GM18870 (cell line): Measurements from ENCODE around the gene WWOX.
A peak's percentile ranks its signal among the peaks of the same experiment; 100 is the strongest.

Source experiments
- ATAC-seq: cut with Tn5 transposase; IDR thresholded peaks from one replicate; pipeline ENCODE4 v1.9.1; 2021; ENCODE audit warnings: moderate library complexity; ENCODE audit not compliant: unreplicated experiment

The WWOX gene

DNA sequence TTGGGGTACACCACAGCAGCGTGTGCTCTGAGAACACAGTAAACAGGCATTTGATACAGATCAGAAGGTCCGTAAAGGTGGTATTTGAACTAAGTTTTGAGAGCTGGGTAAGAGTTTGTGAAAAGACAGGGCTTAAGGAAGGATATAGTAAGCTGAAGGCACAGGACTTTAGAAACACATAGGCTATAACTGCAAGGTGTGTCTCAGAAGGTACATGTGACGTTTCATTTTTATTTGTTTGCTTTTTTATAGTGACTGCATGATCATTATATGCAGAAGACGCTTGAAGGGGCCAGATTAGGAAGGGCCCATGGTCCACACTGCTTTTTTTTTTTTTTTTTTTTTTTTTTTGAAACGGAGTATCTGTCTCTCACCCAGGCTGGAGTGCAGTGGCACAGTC, 644.6 kb downstream of the WWOX start:
- ATAC-seq: no peak

DNA sequence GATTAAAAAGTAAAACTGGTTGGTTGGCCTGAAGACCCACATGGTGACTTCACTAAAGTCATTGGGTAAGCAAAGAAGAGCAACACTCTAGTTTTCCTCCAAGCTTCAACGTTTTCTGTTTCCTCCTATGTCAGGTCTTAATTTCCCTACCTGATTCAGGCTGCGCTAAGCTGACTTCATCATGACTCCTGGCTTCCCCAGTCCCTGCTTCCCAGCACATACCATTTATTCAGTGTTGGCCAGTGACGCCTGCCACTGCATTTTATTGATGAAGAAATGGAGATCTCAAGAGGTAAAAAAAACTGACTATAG, 645.3 kb downstream of the WWOX start:
- ATAC-seq: no peak

DNA sequence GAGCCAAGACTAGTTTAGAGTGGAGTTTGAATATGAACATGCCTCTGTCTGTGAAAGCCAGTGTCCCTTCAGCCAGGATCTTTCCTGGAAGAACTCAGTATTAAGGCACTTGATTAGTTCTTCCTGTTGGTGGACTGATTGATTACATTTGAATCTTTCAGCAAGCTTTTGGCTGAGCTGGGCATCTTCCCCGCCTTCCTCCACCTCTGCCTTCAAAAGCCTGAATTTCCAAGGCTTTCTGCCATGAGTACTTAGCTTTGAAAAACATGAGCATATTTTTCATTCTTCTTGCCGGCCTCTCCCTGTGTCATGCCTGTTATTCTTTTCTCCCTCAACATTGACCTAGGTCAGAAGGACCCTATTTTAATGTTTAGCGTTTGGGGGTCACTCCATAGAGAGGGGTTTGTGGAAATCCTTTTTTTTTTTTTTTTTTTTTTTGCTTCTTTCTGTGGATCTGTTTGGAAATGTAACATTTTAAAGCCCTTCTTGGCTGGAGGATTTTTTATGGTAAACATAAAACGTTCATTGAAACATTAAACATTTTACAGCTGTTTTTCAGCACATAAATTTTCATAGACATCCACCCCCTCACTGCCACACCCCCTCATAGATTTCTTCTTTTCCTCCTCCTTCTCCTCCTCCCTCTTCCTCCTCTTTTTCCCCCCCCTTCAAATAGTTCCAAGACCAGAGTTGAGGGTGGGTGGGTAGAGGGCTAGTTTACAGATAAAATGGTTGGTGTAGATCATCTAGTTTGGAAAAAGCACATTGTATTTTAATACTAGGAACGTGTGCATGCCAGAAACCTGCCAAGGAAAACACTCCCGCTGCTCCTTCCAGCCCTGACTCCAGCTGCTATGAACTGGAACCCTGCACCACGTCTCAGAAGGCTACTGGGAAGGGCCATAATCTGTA, 645.9 kb downstream of the WWOX start:
- no peak for ATAC-seq

DNA sequence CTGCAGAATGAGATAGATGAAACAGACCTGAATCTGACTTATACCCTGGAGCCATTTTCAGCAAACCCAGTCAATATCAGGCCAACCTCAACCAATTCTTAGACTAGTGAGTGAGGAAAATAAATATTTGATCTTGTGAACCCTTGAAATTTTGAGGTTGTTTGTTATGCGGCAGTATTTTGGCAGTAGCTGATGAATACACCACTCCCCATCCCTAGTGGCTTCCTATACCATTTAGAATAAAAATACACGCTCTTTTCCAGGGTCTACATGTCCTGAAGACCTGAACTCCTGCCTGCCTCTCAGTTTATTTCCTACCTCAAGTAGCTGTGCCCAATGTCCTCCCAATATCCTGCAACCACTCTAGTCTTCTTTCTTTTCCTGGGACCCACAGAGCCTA, 647.3 kb downstream of the WWOX start:
- ATAC-seq: no peak

DNA sequence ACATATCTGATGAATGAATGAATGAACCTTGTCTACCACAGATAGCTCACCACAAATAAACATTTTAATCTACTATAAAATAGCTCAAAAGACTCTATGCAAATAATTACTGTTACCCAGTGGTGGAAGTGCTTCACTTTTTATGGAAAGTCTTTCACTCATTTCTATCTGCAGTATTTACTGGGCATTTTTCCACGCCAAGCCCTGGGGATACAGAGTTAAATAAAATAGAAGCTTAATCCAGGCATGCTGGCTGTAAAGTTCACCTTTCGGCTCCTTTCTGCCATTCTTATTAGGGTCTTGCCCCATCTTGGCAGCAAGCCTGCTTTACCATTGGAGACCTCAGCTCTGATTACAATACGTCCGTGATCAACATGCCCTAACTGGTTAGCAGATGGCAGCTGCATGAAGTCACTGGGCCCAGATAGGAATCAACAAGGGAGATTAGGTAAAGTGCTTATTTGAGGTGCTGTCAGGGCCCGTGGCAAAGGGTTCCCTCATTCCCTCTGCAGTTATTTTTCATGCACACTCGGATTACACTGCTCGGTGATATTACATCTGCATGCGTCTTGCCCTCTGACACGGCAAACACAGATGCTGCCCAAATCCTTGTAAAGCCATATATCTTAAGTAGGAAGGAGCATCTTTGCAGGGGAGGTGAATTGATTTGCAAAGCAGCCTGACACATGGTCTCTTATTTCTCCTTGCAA, 648.9 kb downstream of the WWOX start:
- ATAC-seq: no peak

DNA sequence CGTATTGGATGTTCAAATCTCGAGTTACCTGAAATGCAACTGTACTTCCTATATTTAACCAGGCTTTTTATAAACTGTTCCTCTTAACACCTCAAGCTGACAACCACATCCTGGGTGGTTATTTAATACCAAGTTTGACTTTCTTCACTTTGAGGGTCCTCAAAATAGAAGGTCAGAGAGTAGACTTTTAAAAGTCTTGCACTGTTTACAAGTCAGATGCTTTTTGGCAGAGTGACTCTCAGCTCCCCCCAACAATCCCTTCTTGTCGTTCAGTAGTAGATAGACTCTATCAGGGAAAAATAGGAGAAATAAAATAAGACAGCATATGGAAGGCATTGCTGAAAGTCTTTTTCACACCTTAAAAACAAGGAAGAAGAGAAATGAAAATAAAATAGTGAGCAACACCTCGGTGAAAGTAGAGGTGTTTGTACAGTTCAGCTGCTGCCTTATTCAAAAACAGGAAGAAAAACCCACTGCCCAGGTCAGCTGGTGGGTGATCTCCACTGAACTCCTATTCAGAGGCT, 650.4 kb downstream of the WWOX start:
- ATAC-seq: peak; percentile 81

DNA sequence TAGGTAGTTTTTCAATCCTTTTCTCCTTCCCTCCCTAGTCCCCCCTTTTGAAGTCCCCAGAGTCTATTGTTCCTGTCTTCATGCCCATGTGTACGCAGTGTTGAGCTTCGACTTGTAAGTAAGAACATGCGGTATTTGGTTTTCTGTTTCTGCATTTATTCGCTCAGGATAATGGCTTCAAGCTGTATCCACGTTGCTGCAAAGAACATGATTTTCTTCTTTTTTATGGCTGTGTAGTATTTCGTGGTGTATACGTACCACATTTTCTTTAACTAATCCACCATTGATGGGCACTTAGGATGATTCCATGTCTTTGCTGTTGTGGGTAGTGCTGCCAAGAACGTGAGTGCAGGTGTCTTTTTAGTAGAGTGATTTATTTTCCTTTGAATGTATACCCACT, 651.2 kb downstream of the WWOX start:
- no peak for ATAC-seq

DNA sequence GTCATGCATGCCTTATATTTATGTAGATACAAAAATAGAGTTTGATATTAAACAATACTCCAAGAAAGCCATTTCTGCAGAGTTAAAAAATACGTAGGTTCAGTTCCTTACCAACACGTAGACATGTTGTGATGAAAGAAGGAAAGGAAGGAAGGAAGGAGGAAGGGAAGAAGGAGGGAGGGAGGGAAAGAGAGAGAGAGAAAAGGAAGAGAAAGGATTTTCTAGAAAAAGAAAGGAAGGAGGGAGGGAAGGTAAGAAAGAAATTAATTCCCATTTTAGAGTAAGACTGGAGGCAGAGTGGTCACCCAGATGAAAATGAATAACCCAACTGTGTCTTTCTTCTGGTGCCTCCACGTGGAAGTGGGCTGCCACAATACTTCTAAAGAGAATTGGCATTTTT, 652.1 kb downstream of the WWOX start:
- ATAC-seq: no peak

DNA sequence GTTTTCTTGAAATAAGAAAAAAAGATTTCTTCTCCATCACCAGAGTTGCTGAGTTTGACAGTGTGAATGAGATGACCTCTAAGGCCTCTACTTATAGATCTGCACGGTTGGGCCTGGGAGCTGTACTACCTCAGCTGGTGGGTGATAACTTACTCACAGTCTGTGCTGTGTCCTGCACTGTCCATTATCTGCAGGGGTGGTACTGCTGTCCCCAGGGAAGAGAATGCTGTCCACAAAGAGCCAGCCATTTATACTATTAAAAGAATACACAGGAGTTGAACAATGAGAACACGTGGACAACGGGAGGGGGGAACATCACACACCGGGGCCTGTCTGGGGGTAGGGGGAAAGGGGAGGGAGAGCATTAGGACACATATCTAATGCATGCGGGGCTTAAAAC, 655.3 kb downstream of the WWOX start:
- no peak for ATAC-seq

DNA sequence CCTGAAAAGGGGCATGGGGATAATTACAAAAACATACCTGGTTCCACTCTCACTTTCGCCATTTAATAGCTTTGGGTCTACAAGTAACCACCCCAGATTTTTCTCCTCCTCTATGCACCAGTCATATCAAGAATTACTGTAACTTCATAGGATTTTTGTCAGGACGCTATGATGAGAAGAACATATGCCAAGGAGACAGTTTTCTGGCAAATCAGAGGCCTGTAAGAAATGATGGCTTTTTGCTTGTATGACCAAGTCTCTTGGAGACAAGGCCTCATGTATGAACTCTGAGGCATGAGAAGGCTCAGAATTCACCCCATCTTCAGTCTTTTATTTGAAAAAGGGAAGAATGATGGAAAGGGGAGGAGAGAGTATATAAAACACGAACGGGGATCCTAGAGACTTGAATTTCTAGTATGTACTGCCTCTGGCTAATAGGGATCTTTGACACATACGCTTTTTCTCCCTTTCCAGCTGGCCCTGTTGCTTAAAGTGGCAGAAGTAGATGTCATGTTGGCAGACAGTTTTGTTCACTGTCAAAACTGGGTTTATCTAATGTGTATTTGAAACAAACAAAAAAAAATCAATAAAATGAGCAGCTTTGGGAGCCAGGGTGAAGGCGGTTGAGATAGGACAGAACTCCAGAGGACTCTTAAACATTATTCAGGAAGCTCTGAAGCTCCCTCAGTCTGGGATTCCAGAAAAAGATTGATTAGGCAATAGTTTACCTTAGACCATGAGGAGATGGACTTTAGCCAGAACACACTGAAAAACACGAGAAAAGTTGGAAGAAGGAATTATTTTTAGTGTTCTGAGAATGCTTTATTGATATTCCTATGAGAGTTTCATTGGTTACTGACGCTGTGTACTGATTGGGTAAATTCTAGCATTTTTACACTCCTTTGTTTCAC, 656.6 kb downstream of the WWOX start:
- no peak for ATAC-seq

DNA sequence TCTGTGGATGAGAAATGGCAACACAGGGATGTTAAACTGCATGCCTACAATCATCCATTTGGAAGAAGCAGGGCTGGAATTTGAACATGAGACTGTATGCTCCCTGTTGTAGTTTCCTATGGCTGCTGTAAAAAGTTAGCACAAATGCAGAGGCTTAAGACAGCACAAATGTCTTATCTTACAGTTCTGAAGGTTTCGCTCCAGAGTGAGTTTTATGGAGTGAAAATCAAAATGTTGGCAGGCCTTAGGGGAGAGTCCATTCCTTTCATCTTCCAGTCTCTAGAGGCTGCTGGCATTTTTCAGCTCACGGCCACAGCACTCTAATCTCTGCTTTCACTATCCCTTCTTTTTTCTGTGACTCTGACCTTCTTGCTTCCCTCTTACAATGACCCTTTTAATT, 660.1 kb downstream of the WWOX start:
- no peak for ATAC-seq

DNA sequence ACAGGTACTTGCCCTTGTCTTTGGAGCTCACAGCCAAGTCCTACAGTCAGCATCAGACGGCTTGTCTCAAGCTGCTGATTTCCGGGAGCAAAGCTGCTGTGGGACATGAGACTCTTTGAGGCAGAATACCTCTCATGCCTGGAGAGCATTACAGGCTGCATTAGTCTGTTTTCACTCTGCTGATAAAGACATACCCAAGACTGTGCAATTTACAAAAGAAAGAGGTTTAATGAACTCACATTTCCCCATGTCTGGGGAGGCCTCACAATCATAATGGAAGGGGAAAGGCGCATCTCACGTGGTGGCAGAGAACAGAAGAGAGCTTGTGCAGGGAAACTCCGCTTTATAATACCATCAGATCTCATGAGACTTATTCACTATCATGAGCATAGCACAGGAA, 661.2 kb downstream of the WWOX start:
- no peak for ATAC-seq

DNA sequence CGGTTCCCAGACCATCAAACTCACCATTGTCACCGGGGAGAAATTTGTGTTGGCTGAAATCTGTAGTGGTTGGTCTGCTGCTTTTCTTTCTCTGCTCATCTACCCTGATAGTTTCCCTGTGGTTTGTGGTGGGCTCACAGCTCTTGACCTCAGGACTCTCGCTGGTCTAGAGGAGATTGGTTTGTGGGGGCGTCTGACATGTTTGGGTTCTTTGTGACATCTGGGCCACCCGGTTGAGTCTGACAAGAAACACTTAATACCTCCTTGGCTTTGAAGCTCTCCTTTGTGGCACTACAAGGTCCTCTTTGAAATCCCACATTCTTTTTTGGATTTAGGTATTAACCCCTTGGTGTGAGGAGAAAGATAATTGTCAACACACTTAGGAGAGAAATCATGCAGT, 662.0 kb downstream of the WWOX start:
- ATAC-seq: peak; percentile 90

DNA sequence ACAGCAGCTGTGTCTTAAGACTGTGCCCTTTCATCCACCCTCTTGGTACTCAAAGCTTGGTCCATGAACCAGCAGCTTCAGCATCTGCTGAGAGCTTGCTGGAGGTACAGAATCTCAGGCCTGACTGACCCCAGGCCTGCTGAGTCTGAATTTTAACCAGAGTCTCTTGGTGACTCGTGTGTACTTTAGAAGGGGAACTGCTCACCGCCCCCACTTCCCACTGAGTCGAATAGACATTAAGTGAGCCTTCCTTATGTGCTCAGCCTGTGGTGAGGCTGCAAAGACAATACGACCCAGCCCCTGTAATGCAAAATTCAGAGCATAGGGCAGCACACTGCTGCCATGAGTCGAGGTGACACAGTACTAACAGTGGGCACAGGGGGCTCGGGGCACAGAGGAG, 662.8 kb downstream of the WWOX start:
- ATAC-seq: no peak

DNA sequence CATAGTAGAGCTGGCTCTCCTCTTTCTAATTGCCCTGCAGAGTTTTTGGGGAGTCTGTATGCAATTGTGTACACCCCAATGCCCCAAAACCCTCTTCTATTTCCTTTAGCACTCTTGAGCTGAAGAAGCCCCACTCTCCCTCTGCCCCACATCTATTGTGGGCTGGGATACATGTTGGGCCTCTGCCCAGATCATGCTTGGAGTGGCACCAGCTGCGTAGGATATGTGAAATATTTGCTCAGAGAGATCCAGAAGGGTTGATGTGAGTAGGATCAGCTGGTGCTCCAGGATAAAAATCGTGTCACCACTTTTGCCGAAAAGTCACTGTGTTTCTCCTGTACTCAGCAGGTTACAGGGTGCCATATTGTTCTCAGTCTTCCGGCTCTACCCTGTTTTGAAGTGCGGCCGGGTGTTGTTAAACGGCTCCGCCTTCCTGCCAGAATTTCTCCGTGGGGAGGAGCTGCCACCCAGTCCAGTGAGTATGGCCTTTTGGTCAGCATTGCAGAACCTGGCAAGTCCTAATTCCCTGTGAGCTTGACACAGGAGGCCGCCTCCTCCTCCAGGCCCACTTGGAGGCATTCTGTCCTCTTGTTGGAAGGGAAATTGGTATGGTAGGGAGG, 664.5 kb downstream of the WWOX start:
- ATAC-seq: no peak

DNA sequence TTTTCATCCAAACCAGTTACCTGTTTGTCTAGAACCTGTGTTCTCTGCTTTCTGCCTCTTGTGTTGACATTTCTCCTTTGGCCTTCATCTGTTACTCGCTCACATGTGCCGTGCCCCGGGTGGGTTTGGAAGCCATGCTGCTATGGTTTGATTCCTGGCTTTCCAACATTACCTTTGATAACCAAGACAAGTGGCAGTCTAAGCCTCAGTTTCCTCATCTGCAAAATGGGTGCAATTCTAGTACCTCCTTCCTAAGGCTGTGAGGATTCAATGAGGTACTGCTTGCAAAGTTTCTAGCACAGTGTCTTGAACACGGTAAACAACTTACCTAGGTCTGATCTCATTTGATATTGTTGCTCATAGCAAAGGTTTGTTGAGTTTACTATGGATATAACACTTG, 665.0 kb downstream of the WWOX start:
- no peak for ATAC-seq

DNA sequence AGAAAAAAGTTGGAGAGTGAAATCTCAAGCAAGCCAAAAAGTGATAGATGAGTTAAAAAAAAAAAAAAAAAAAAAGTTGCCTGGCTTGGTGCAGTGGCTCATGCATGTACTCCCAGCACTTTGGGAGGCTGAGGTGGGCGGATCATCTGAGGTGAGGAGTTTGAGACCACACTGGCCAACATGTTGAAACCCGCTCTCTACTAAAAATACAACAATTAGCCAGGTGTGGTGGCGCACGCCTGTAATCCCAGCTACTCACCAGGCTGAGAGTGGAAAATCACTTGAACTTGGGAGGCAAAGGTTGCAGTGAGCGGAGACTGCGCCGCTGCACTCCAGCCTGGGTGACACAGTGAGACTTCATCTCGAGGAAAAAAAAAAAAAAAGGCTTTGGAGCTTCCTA, 668.8 kb downstream of the WWOX start:
- ATAC-seq: no peak

DNA sequence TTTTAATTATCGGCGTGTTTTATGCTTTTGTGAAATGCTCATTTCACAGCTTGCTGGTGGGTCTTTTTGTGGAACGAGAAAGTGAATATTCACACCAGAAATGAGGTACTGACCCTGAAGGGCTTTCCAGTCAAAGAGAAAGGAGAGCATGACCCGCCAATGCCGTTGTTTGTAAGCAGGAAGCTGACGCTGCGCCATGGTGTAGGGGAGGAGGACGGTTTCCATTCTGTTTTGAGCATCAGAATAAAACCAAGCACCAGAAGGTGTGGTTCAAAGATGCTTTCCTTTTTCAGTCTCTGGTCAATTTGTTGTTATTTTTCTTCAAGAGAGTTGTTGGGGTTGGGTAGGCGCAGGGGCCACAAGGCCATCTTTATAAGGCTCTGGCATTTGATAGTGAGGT, 669.3 kb downstream of the WWOX start:
- no peak for ATAC-seq

DNA sequence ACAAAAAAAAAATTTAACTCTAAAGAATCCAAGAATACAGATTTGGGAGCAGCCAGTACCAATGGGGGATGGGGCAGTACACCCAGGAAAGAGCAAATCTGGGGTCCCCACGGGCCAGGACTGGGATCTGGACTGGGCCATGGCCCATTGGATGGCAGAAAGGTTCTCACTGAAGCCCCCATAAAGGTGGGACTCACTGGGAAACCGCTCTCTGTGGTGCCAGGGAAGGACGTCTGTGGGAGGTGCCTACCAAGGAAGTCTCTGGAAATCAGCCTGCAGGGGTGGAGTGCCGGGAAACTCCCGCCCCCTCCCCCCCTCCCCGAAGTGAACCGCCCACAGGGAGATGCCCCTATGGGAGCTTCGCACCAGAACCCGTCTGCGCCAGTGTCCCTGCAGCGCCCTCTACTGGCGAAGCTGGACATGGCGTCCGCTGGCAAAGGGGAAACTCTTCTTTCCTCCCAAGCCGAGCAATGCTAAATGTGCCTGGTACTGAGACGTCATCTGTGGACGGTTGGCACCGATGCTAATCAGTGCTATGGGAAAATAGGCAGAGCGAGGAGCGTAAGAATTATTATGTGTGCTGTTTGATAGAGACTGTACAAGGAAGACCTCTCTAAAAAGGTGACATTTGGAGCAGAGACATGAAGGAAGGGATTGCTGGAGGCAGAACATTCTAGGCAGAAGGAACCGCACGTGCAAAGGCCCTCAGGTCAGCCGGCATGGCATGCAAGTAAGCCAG, 671.1 kb downstream of the WWOX start:
- ATAC-seq: no peak

DNA sequence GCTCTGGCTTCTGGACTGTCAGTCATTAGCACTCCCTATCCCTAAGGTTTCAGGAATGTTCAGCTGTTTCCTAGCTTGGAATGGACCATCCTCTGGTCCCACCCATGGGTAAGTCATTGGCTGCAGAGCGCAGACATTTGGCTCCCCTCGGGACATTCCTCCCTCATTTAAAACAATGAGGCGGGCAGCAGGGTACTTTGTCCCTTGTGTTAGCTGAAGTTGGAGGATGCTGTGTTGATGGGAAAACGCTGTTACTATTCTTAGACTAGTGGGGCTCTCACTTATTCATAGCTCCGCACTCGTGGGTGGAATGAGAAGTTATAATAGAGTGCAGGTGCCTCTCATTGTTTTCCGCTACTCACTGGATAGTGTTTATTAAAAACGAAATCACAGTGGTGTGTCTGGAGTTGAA, 673.8 kb downstream of the WWOX start:
- no peak for ATAC-seq
